IMR-90 (cell line): ENCODE data around the gene MYL12B. TPM values are rescaled to one million over a fixed set of nuclear protein-coding genes. Genes with fewer than 3 reads are reported as not detected.

Experiments used
- ATAC-seq: fragments of 200-7000 bp; cut with Tn5 transposase; 2 replicates; pipeline ENCODE4 v1.9.1; 2020; ENCODE audit warnings: low read depth, mild to moderate bottlenecking, moderate library complexity
- BruUV-seq: library from RNA; stranded (reverse); fragments of 400-500 nt; replicated peaks from 2 replicates; lab custom pipeline; 2021; lab: Mats Ljungman, UMichigan
- CTCF ChIA-PET: fragments of 300-600 bp; formaldehyde crosslinking; extraction: SDS; loops from one replicate; lab custom pipeline; 2021; ENCODE audit warnings: antibody characterized with exemption; lab: Yijun Ruan, JAX
- POLR2A ChIA-PET: fragments of 300-600 bp; sonication (Branson Sonifier 250); formaldehyde crosslinking; loops from one replicate; lab custom pipeline; 2022; ENCODE audit warnings: antibody characterized with exemption; ENCODE audit not compliant: unreplicated experiment; lab: Charles Lee
- DNase-seq: peaks from one replicate; pipeline ENCODE4 v3.0.0; 2013
- H2AFZ ChIP-seq: replicated peaks from 2 replicates; pipeline ENCODE3; 2013; ENCODE audit warnings: low read length, mild to moderate bottlenecking; ENCODE audit not compliant: poor library complexity
- H2AK5ac ChIP-seq: 2 replicates; pipeline ENCODE4 v1.6.1; 2013; ENCODE audit warnings: low read depth, low read length, inconsistent platforms
- H2AK9ac ChIP-seq: replicated peaks from 2 replicates; pipeline ENCODE3; 2013; ENCODE audit warnings: mild to moderate bottlenecking, low read depth, low read length, moderate library complexity; ENCODE audit not compliant: poor library complexity
- H2BK120ac ChIP-seq: 2 replicates; pipeline ENCODE4 v1.6.1; 2013; ENCODE audit warnings: low read depth, low read length, inconsistent platforms
- H2BK15ac ChIP-seq: 3 replicates; pipeline ENCODE4 v1.6.1; 2013; ENCODE audit warnings: low read depth, low read length, inconsistent platforms
- H2BK20ac ChIP-seq: 2 replicates; pipeline ENCODE4 v1.6.1; 2013; ENCODE audit warnings: low read depth, mild to moderate bottlenecking, inconsistent platforms, low read length, moderate library complexity
- H2BK5ac ChIP-seq: 2 replicates; pipeline ENCODE4 v1.6.1; 2013; ENCODE audit warnings: mild to moderate bottlenecking, low read depth, low read length, inconsistent platforms; ENCODE audit not compliant: poor library complexity, severe bottlenecking
- H3K14ac ChIP-seq: replicated peaks from 2 replicates; pipeline ENCODE4 v1.6.1; 2013; ENCODE audit warnings: low read depth, low read length, inconsistent platforms
- H3K18ac ChIP-seq: 2 replicates; pipeline ENCODE4 v1.6.1; 2013; ENCODE audit warnings: low read depth, low read length, control low read depth
- H3K23ac ChIP-seq: 2 replicates; pipeline ENCODE4 v1.6.1; 2013; ENCODE audit warnings: low read depth, low read length, inconsistent platforms
- H3K27ac ChIP-seq: 2 replicates; pipeline ENCODE4 v1.5.1; 2013; ENCODE audit warnings: mild to moderate bottlenecking, control low read depth, low read length; ENCODE audit not compliant: insufficient read depth
- H3K27me3 ChIP-seq: 2 replicates; pipeline ENCODE4 v1.6.1; 2013; ENCODE audit warnings: low read length; ENCODE audit not compliant: control insufficient read depth, insufficient read depth
- H3K36me3 ChIP-seq: 2 replicates; pipeline ENCODE4 v1.6.1; 2013; ENCODE audit warnings: low read length, mixed read lengths; ENCODE audit not compliant: control insufficient read depth, insufficient read depth
- H3K4ac ChIP-seq: 2 replicates; pipeline ENCODE4 v1.6.1; 2013; ENCODE audit warnings: low read depth, low read length, inconsistent platforms
- H3K4me1 ChIP-seq: 2 replicates; pipeline ENCODE4 v1.6.1; 2013; ENCODE audit warnings: low read length, mixed read lengths; ENCODE audit not compliant: control insufficient read depth, insufficient read depth
- H3K4me2 ChIP-seq: 2 replicates; pipeline ENCODE4 v1.6.1; 2013; ENCODE audit warnings: low read depth, mild to moderate bottlenecking, control low read depth, low read length, moderate library complexity
- H3K4me3 ChIP-seq: 2 replicates; pipeline ENCODE4 v1.5.1; 2013; ENCODE audit warnings: low read depth, mild to moderate bottlenecking, control low read depth, low read length, moderate library complexity; ENCODE audit not compliant: insufficient read depth
- H3K56ac ChIP-seq: 2 replicates; pipeline ENCODE4 v1.6.1; 2013; ENCODE audit warnings: low read length, inconsistent platforms; ENCODE audit not compliant: insufficient read depth; ENCODE audit errors: extremely low read depth
- H3K79me1 ChIP-seq, 2 experiments: 2 replicates each; pipeline ENCODE4 v1.6.1; 2013; ENCODE audit warnings: low read length in 2 of 2, inconsistent platforms in 1 of 2, low read depth in 1 of 2
- H3K9ac ChIP-seq: 2 replicates; pipeline ENCODE4 v1.6.1; 2013; ENCODE audit warnings: low read depth, low read length, control low read depth
- H3K9me1 ChIP-seq: 2 replicates; pipeline ENCODE4 v1.6.1; 2013; ENCODE audit warnings: low read length, inconsistent platforms; ENCODE audit not compliant: insufficient read depth
- H3K9me3 ChIP-seq: 2 replicates; pipeline ENCODE4 v1.6.1; 2013; ENCODE audit warnings: low read length; ENCODE audit not compliant: control insufficient read depth, insufficient read depth
- H4K20me1 ChIP-seq: 2 replicates; pipeline ENCODE4 v1.6.1; 2013; ENCODE audit warnings: low read length, inconsistent platforms; ENCODE audit not compliant: insufficient read depth
- H4K5ac ChIP-seq: 2 replicates; pipeline ENCODE4 v1.6.1; 2013; ENCODE audit warnings: mild to moderate bottlenecking, low read depth, low read length, control low read depth
- H4K8ac ChIP-seq, 2 experiments: 2 replicates each; pipeline ENCODE4 v1.6.1; 2013; ENCODE audit warnings: low read depth in 2 of 2, low read length in 2 of 2, control low read depth in 1 of 2, inconsistent platforms in 1 of 2
- H4K91ac ChIP-seq: 2 replicates; pipeline ENCODE4 v1.6.1; 2013; ENCODE audit warnings: low read depth, low read length, inconsistent platforms; ENCODE audit not compliant: insufficient read depth
- BHLHE40 ChIP-seq: fragments of 150-350 bp; IDR thresholded peaks from 2 replicates; pipeline ENCODE4 v1.6.1; 2016; ENCODE audit warnings: mild to moderate bottlenecking, low read depth, low read length
- WGBS, 2 experiments: methylation state at CpG; one replicate each; pipeline versions ENCODE4 v1.1.5 to v1.1.7; 2013; ENCODE audit warnings: missing lambda C conversion rate in 2 of 2; ENCODE audit not compliant: insufficient read length in 1 of 2; ENCODE audit errors: extremely low coverage in 2 of 2; 5-methylcytosine and 5-hydroxymethylcytosine counted together
- dilution Hi-C: fragments of 300-500 bp; cut with HindIII; formaldehyde crosslinking; loops from one replicate; pipeline ENCODE4 v1.14.3; 2018; ENCODE audit warnings: low sequenced_read_pairs; ENCODE audit not compliant: unreplicated experiment
- in situ Hi-C: fragments of 300-500 bp; cut with MboI; formaldehyde crosslinking; loops from 3 replicates; pipeline ENCODE4 v1.14.3; 2019; ENCODE audit warnings: low sequenced_read_pairs, inconsistent platforms, mixed read lengths
- intact Hi-C: fragments of 100-400 bp; cut with micrococcal nuclease; formaldehyde crosslinking; loops from 2 replicates; pipeline ENCODE4 v1.10.0; 2022
- polyA plus RNA-seq, 3 experiments: library from polyadenylated mRNA; depleted of rRNA; stranded (reverse); fragments of >200 nt; gene quantifications; 2 replicates each; pipeline ENCODE4 v1.2.3, GENCODE V29; 2012; ENCODE audit warnings: low replicate concordance in 1 of 3
- total RNA-seq: library from RNA; depleted of rRNA; stranded (reverse); fragments of >200 nt; gene quantifications from 2 replicates; pipeline ENCODE4 v1.2.3, GENCODE V29; 2012

Gene MYL12B
- total and polyA plus RNA-seq, 2 of the 4 experiments (the other 2 are of a cell fraction), result 692 to 816 TPM

- ChIA-PET CTCF (interaction anchor here (0.7 kb wide), 1 partner anchor 35 kb away, joined by 3 read pairs; no protein-coding TSS in a partner anchor), POLR2A (no interaction called here)
- Histone ChIP-seq H3K4ac (no peak overlapping the region), H4K5ac (no peak overlapping the region), H3K18ac (no peak overlapping the region), H4K20me1 (no peaks in the 10 kb centered on the region), H3K79me1 (no peaks in the 10 kb centered on the region), H2BK5ac (no peak overlapping the region), H3K9me1 (peaks cover 2% of the 10 kb centered on the region), H3K4me2 (no peak overlapping the region), H3K14ac (no peak overlapping the region), H2BK20ac (no peak overlapping the region), H2AK5ac (no peak overlapping the region), H3K4me3 (no peak overlapping the region), H3K9me3 (peaks cover 5% of the 10 kb centered on the region; the same call in 1 of the 2 replicates), H2BK120ac (no peak overlapping the region), H3K56ac (no peak overlapping the region), H2AFZ (no peak overlapping the region), H4K8ac (no peak overlapping the region), H3K4me1 (peaks cover 4% of the 10 kb centered on the region), H2BK15ac (no peak overlapping the region), H3K27me3 (no peaks in the 10 kb centered on the region), H3K23ac (no peak overlapping the region), H3K27ac (no peak overlapping the region), H3K9ac (no peak overlapping the region), H4K91ac (no peak overlapping the region), H2AK9ac (no peak overlapping the region), H3K36me3 (no peaks in the 10 kb centered on the region)
- intact Hi-C loops, result no loop called here
- dilution Hi-C loops, result no loop called here
- DNase-seq, result no peak
- in situ Hi-C loops, result no loop called here
- no peak for TF ChIP-seq BHLHE40
- no CpG with 5 or more reads among the region's 2 CpGs for WGBS, 2 experiments
- no peak for ATAC-seq
- BruUV-seq, result no TSS peak
Observed at GRCh38 chr18:3319894-3320454, 58.0 kb downstream of the MYL12B start.
